ENCODE results near the gene ERCC6L2.
A peak's percentile ranks its signal among the peaks of the same experiment; 100 is the strongest.

Gene ERCC6L2

GRCh38 chr9:95938724-95939123 lies 63.2 kb downstream of the ERCC6L2 start:
- H3K4me3 ChIP-seq (ENCODE audit: low read depth, low read length): no peak overlapping the region
- ChIA-PET CTCF (interaction anchor here (0.6 to 0.7 kb wide), 4 partner anchors 100 to 1275 kb away, joined by 3 to 5 read pairs (median 3); no protein-coding TSS in a partner anchor), POLR2A (interaction anchor here (0.5 kb wide), 1 partner anchor 187 kb away, joined by 3 read pairs; no protein-coding TSS in a partner anchor)
- no peaks in the 10 kb centered on the region for H3K9me3 ChIP-seq (ENCODE audit: control insufficient read depth, insufficient read depth, low read depth, low read length)
- peaks cover 27 to 73% of the 10 kb centered on the region in 2 experiments for H3K36me3 ChIP-seq (ENCODE audit: control insufficient read depth in 2 of 2, insufficient read depth in 1 of 2, low read length in 2 of 2)
- no peak overlapping the region for H3K27ac ChIP-seq (ENCODE audit: extremely low read depth, low read depth, low read length)
- TF ChIP-seq ZNF677 (tag by site-specific recombination; IDR thresholded peaks at IDR 0.05) (no peak), ZBTB26 (tag by site-specific recombination; optimal IDR thresholded peaks at IDR 0.05) (no peak), RBAK (tag by site-specific recombination; IDR thresholded peaks at IDR 0.05) (no peak), ZFP37 (tag by site-specific recombination; IDR thresholded peaks at IDR 0.05) (no peak), KLF7 (tag by site-specific recombination; IDR thresholded peaks at IDR 0.05; ENCODE audit: borderline replicate concordance) (no peak), ZNF837 (tag by site-specific recombination; IDR thresholded peaks at IDR 0.05) (no peak), KLF17 (tag by site-specific recombination; IDR thresholded peaks at IDR 0.05) (no peak), ZNF548 (tag by site-specific recombination; IDR thresholded peaks at IDR 0.05) (no peak), PBX3 (CRISPR knock-in tag; IDR thresholded peaks at IDR 0.05) (no peak), ZNF621 (tag by site-specific recombination; IDR thresholded peaks at IDR 0.05) (no peak), BCL6B (tag by site-specific recombination; IDR thresholded peaks at IDR 0.05) (no peak), ZSCAN5A (tag by site-specific recombination; IDR thresholded peaks at IDR 0.05) (no peak), PATZ1 (tag by site-specific recombination; IDR thresholded peaks at IDR 0.05) (no peak), ZNF426 (tag by site-specific recombination; IDR thresholded peaks at IDR 0.05) (no peak), ZNF560 (tag by site-specific recombination; IDR thresholded peaks at IDR 0.05; ENCODE audit: borderline replicate concordance) (no peak)
- no peaks in the 10 kb centered on the region for H3K4me1 ChIP-seq (ENCODE audit: control insufficient read depth, insufficient read depth, low read length)

GRCh38 chr9:95939472-95939871 lies 64.0 kb downstream of the ERCC6L2 start:
- H3K4me1 ChIP-seq (ENCODE audit: control insufficient read depth, insufficient read depth, low read length): no peaks in the 10 kb centered on the region
- no peak overlapping the region for H3K27ac ChIP-seq (ENCODE audit: extremely low read depth, low read depth, low read length)
- TF ChIP-seq SETDB1 (IDR thresholded peaks at IDR 0.05; ENCODE audit: insufficient read length, low read length) (peak; percentile 57), ZNF302 (tag by site-specific recombination; IDR thresholded peaks at IDR 0.05; ENCODE audit: low read depth) (no peak), ZNF341 (tag by site-specific recombination; IDR thresholded peaks at IDR 0.05; ENCODE audit: low read depth) (no peak), INSM2 (tag by site-specific recombination; IDR thresholded peaks at IDR 0.05) (no peak), ZNF214 (tag by site-specific recombination; IDR thresholded peaks at IDR 0.05; ENCODE audit: borderline replicate concordance) (no peak), ZNF157 (tag by site-specific recombination; IDR thresholded peaks at IDR 0.05) (no peak), ZNF433 (tag by site-specific recombination; IDR thresholded peaks at IDR 0.05; ENCODE audit: low read depth) (no peak), ZNF677 (tag by site-specific recombination; IDR thresholded peaks at IDR 0.05) (no peak)
- H3K36me3 ChIP-seq (ENCODE audit: control insufficient read depth in 2 of 2, insufficient read depth in 1 of 2, low read length in 2 of 2): peaks cover 23 to 74% of the 10 kb centered on the region in 2 experiments; a peak in 2 of 3 replicates
- no peaks in the 10 kb centered on the region for H3K9me3 ChIP-seq (ENCODE audit: control insufficient read depth, insufficient read depth, low read depth, low read length)
- CTCF ChIA-PET: interaction anchor here (0.6 to 1.3 kb wide), 2 partner anchors 100 to 377 kb away, joined by 3 to 4 read pairs; no protein-coding TSS in a partner anchor
- no peak overlapping the region for H3K4me3 ChIP-seq (ENCODE audit: low read depth, low read length)
- POLR2A ChIA-PET: no interaction called here

Measured in HEK293 (cell line).